Peyer's patch (tissue), 4 donors: ENCODE measurements around the gene AGO3.

Source experiments
- POLR2A ChIP-seq, 2 donors: fragments of 450-650 bp; IDR thresholded peaks; one replicate each; pipeline ENCODE4 v1.5.1; 2017; ENCODE audit warnings: antibody characterized with exemption in 2 of 2, mild to moderate bottlenecking in 2 of 2, moderate library complexity in 2 of 2
- TF ChIP-seq, protein P1 (sequence below), 6 experiments: fragments of 450-650 bp in 4 of 6; fragments of 200-600 bp in 2 of 6; sonication (generic) in 1 of 6; IDR thresholded peaks; one replicate each; pipeline ENCODE4 v1.5.1; 2017 to 2019; ENCODE audit warnings: antibody characterized with exemption in 6 of 6, mild to moderate bottlenecking in 3 of 6, moderate library complexity in 1 of 6

DNA sequence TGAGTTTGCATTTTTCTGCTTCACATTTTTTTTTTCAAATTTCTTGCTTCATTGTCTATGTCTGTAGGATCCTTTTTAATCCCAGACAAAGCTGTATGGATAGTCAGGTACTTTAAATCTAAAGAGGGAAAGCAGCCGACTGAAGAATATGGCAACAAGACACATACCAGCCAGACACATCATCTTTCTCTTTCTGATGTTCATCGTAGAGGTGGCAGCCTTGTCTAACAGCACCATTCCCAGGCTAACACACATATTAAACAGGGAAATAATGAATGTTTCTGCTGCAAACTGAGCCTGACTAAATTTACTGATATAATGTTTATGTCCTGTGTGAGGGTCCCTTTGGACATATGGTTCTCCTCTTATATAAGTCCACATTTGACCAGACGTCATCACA is 149.3 kb downstream of the AGO3 start:
- TF ChIP-seq, protein P1, sequence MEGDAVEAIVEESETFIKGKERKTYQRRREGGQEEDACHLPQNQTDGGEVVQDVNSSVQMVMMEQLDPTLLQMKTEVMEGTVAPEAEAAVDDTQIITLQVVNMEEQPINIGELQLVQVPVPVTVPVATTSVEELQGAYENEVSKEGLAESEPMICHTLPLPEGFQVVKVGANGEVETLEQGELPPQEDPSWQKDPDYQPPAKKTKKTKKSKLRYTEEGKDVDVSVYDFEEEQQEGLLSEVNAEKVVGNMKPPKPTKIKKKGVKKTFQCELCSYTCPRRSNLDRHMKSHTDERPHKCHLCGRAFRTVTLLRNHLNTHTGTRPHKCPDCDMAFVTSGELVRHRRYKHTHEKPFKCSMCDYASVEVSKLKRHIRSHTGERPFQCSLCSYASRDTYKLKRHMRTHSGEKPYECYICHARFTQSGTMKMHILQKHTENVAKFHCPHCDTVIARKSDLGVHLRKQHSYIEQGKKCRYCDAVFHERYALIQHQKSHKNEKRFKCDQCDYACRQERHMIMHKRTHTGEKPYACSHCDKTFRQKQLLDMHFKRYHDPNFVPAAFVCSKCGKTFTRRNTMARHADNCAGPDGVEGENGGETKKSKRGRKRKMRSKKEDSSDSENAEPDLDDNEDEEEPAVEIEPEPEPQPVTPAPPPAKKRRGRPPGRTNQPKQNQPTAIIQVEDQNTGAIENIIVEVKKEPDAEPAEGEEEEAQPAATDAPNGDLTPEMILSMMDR (IDR thresholded peaks at IDR 0.05): no peak
- no peak for TF ChIP-seq POLR2A (IDR thresholded peaks at IDR 0.05)
